Right lobe of liver (tissue), 6 donors: ENCODE measurements around the gene RPS28. TPM values are rescaled to one million over a fixed set of nuclear protein-coding genes. Genes with fewer than 3 reads are reported as not detected.

ENCODE experiments used
- ATAC-seq, 4 donors: fragments of 200-7000 bp; cut with Tn5 transposase; one replicate each; pipeline ENCODE4 v1.9.1; 2020; ENCODE audit warnings: mild to moderate bottlenecking in 4 of 4, moderate library complexity in 4 of 4
- DNase-seq, 3 donors: peaks; one replicate each; pipeline ENCODE4 v3.0.0-alpha.2; 2020
- H3K27ac ChIP-seq, 3 donors: fragments of 200-600 bp; one replicate each; pipeline ENCODE4 v1.8.0; 2022
- H3K27me3 ChIP-seq, 2 donors: fragments of 200-600 bp; one replicate each; pipeline ENCODE4 v1.8.0; 2022
- H3K36me3 ChIP-seq, 4 donors: fragments of 200-600 bp; sonication (generic) in 1 of 4; one replicate each; pipeline versions ENCODE4 v1.5.1 to v1.8.0; 2017 to 2022; ENCODE audit warnings: control low read depth in 1 of 4
- H3K4me1 ChIP-seq, 4 donors: fragments of 200-600 bp; sonication (generic) in 1 of 4; one replicate each; pipeline versions ENCODE4 v1.5.1 to v1.8.0; 2017 to 2022; ENCODE audit warnings: control low read depth in 1 of 4
- H3K4me3 ChIP-seq, 3 donors: fragments of 200-600 bp; one replicate each; pipeline ENCODE4 v1.8.0; 2022
- H3K9me3 ChIP-seq, 4 donors: fragments of 200-600 bp; sonication (generic) in 1 of 4; one replicate each; pipeline versions ENCODE4 v1.5.1 to v1.8.0; 2017 to 2022; ENCODE audit warnings: control low read depth in 1 of 4
- POLR2A ChIP-seq: fragments of 450-650 bp; IDR thresholded peaks from one replicate; pipeline ENCODE4 v1.6.1; 2017; ENCODE audit warnings: antibody characterized with exemption, mild to moderate bottlenecking
- WGBS: methylation state at CpG from one replicate; pipeline ENCODE4 v1.1.6; 2018; ENCODE audit warnings: low coverage, low lambda C conversion rate; ENCODE audit not compliant: insufficient coverage; ENCODE audit errors: missing lambda C conversion rate; 5-methylcytosine and 5-hydroxymethylcytosine counted together
- intact Hi-C, 2 donors: fragments of 100-400 bp; cut with DNase I; formaldehyde crosslinking; loops; one replicate each; pipeline versions ENCODE4 v1.11.2 to v1.14.1; 2022
- total RNA-seq, 6 experiments: library from RNA; depleted of rRNA in 2 of 6; stranded (reverse); fragments of >200 nt in 2 of 6; fragmentation: NEBNext Ultra II Directional in 3 of 6; extraction: Animal tissue kit (Norgen Biotek cat#: 25700) in 3 of 6; gene quantifications; one replicate each; pipeline versions ENCODE4 v1.1.0 to v1.2.4, GENCODE V29; 2016 to 2023
- TF ChIP-seq, protein P1 (sequence below), 4 donors: fragments of 200-600 bp in 3 of 4; fragments of 450-650 bp in 1 of 4; IDR thresholded peaks; one replicate each; pipeline versions ENCODE4 v1.5.1 to v1.8.0; 2016 to 2022; ENCODE audit warnings: antibody characterized with exemption in 4 of 4, mild to moderate bottlenecking in 2 of 4
- donor health status: DM: no; HTN: yes; CAD: no.
- donor health status: DM: no; HTN: no; CAD: no.
- donor health status: DM: no; HTN: no; CAD: no.
- donor health status: DM: no; HTN: yes; CAD: no.
- donor health status: DM: no; HTN: yes; CAD: no.

The RPS28 gene
- total RNA-seq, 6 experiments from 2014 or later: 147 to 669 (median 564) TPM

DNA sequence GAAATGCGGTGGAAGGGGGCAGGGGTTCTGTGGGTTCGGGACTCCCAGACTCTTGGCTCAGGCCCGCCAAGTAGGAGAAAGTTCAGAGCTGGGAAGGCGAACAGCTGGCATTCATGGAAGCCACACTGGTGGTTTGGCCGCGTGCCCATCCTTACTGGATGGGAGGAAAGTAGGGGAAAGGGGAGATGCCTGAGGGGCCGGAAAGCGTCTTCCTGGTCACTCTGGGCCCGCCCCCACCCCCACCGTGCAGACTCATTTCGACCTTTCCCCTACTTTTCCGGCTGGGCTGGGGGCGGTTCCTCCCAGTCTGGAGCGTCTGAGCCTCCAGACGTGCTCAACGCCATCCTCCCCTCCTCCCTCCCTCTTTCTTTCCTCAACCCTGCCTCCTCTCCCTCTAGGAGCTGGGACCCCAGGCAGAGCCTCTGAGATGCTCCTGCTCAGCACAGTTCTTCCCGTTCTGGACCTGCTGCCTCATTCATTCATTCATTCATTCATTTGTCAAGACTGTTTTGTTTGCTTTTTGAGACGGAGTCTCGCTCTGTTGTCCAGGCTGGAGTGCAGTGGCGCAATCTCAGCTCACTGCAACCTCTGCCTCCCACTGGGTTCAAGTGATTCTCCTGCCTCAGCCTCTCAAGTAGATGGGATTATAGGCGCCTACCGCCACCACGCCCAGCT, 46.2 kb downstream of the RPS28 start:
- peaks cover 0 to 3% (median 0%) of the 10 kb centered on the region in 4 donors for H3K36me3 ChIP-seq
- 14% methylated on average over 17 of the region's 23 CpGs for WGBS
- ATAC-seq (peak; percentile 40 to 52 (median 44)), DNase-seq (peak; percentile 87 to 94 (median 91))
- peaks cover 0 to 68% (median 24%) of the 10 kb centered on the region in 4 donors for H3K4me1 ChIP-seq
- H3K27me3 ChIP-seq: no peaks in the 10 kb centered on the region
- H3K9me3 ChIP-seq: no peaks in the 10 kb centered on the region
- peak overlapping the region in 1 of 3 donors; percentile 98 for H3K4me3 ChIP-seq
- peak overlapping the region; percentile 48 to 90 (median 88) for H3K27ac ChIP-seq
- intact Hi-C loops: no loop called here
- TF ChIP-seq, protein P1, sequence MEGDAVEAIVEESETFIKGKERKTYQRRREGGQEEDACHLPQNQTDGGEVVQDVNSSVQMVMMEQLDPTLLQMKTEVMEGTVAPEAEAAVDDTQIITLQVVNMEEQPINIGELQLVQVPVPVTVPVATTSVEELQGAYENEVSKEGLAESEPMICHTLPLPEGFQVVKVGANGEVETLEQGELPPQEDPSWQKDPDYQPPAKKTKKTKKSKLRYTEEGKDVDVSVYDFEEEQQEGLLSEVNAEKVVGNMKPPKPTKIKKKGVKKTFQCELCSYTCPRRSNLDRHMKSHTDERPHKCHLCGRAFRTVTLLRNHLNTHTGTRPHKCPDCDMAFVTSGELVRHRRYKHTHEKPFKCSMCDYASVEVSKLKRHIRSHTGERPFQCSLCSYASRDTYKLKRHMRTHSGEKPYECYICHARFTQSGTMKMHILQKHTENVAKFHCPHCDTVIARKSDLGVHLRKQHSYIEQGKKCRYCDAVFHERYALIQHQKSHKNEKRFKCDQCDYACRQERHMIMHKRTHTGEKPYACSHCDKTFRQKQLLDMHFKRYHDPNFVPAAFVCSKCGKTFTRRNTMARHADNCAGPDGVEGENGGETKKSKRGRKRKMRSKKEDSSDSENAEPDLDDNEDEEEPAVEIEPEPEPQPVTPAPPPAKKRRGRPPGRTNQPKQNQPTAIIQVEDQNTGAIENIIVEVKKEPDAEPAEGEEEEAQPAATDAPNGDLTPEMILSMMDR (IDR thresholded peaks at IDR 0.05): no peak
- no peak for TF ChIP-seq POLR2A

DNA sequence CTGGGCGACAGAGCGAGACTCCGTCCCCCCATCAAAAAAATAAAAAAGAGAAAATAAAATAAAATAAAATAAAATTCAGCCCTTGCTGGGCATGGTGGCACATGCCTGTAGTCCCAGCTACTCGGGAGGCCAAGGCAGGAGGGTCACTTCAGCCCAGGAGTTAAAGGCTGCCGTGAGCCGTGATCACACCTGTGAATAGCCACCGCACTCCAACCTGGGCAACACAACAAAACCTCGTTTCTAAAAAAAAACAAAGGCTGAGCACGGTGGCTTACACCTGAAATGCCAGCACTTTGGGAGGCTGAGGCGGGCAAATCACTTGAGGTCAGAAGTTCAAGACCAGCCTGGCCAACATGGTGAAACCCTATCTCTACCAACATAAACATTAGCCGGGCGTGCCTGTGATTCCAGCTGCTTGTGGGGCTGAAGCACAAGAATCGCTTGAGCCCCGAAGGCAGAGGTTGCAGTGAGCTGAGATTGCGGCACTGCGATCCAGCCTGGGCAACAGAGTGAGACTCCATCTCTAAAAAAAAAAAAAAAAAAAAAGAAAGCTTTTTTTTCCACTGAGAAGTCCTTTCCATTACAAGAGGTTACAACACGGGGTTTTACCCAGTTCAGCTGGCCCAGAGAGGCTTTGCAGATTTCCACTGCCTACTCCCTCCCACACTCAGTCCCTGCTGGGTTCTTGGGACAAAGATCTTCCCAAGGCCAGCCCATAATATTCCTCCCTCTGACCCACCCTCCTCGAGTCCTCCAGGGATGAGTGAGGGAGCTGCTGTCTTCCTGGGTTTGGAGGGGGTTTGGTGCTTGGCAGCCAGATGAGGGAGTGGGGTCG, 49.1 kb downstream of the RPS28 start:
- Histone ChIP-seq H3K9me3 (no peaks in the 10 kb centered on the region), H3K27me3 (no peaks in the 10 kb centered on the region), H3K4me1 (peaks cover 0 to 53% (median 25%) of the 10 kb centered on the region in 4 donors), H3K4me3 (no peak overlapping the region), H3K27ac (peak overlapping the region; percentile 33 to 72 (median 53)), H3K36me3 (peaks cover 0 to 19% (median 4%) of the 10 kb centered on the region in 4 donors)
- intact Hi-C loops: no loop called here
- TF ChIP-seq POLR2A: no peak
- TF ChIP-seq, protein P1 (IDR thresholded peaks at IDR 0.05): no peak
- no peak for DNase-seq
- ATAC-seq: peak in 3 of 4 donors; percentile 0 to 34 (median 2)
- 47% methylated on average over 9 of the region's 19 CpGs for WGBS

DNA sequence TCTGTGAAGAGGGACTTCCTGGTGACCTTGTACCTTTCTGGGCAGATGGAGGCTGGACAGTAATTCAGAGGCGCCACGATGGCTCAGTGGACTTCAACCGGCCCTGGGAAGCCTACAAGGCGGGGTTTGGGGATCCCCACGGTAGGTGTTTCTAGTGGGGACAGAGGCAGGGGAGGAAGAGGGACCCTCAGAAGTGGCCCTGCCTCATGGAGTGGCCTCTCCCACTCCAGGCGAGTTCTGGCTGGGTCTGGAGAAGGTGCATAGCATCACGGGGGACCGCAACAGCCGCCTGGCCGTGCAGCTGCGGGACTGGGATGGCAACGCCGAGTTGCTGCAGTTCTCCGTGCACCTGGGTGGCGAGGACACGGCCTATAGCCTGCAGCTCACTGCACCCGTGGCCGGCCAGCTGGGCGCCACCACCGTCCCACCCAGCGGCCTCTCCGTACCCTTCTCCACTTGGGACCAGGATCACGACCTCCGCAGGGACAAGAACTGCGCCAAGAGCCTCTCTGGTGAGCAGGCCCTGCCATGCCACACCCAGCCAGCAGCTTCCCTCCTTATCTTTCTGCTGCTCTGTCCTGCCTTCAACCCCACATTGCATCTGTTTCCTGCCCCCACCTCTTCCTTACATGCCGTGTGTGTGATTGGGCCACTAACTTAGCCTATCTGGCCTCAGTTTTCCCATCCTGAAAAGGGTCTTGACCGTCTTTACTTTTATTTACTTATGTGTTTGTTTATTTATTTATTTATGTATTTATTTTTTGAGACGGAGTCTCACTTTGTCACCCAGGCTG, 49.9 kb downstream of the RPS28 start:
- TF ChIP-seq POLR2A: peak; percentile 39
- TF ChIP-seq, protein P1 (IDR thresholded peaks at IDR 0.05): no peak
- 59% methylated on average over 5 of the region's 28 CpGs for WGBS
- Histone ChIP-seq H3K36me3 (peaks cover 0 to 19% (median 4%) of the 10 kb centered on the region in 4 donors), H3K27ac (peak overlapping the region; percentile 22 to 72 (median 53)), H3K4me1 (peaks cover 0 to 53% (median 23%) of the 10 kb centered on the region in 4 donors), H3K4me3 (no peak overlapping the region), H3K27me3 (no peaks in the 10 kb centered on the region), H3K9me3 (no peaks in the 10 kb centered on the region)
- ATAC-seq (peak in 2 of 4 donors; percentile 0), DNase-seq (peak in 1 of 3 donors; percentile 43)
- intact Hi-C loops: no loop called here

Other genes with a start within 250 kb of the RPS28 start
- under 1 TPM in 2 of 6 experiments, not detected in 4; 0.11 to 0.37 TPM for gene FBN3, start 171.9 kb upstream of the RPS28 start, total RNA-seq
- 10 to 100 TPM; 38.6 to 75.4 (median 58.3) TPM for gene CERS4, start 112.1 kb upstream of the RPS28 start, total RNA-seq
- 10 to 100 TPM in 5 of 6 experiments, 1 to 10 TPM in 1; 8.8 to 43.2 (median 11.5) TPM for gene CD320, start 13.1 kb upstream of the RPS28 start, total RNA-seq
- 10 to 100 TPM; 20.8 to 60.5 (median 25.9) TPM for gene NDUFA7, start 121 bp upstream of the RPS28 start, total RNA-seq
- 1 to 10 TPM; 2.9 to 6.0 (median 4.2) TPM for gene KANK3, start 21.8 kb downstream of the RPS28 start, total RNA-seq
- 100 to 1,000 TPM in 3 of 6 experiments, 10 to 100 TPM in 2, 1 to 10 TPM in 1; 2.3 to 204 (median 125) TPM for gene ANGPTL4, start 42.7 kb downstream of the RPS28 start, total RNA-seq
- 10 to 100 TPM; 27.2 to 58.0 (median 54.2) TPM for gene RAB11B, start 68.9 kb downstream of the RPS28 start, total RNA-seq
- 100 to 1,000 TPM in 2 of 6 experiments, 10 to 100 TPM in 4; 22.5 to 146 (median 32.3) TPM for gene MARCHF2, start 91.8 kb downstream of the RPS28 start, total RNA-seq
- gene HNRNPM, start 123.5 kb downstream of the RPS28 start, total RNA-seq: 10 to 100 TPM; 31.8 to 82.5 (median 58.6) TPM
- gene PRAM1, start 181.1 kb downstream of the RPS28 start, total RNA-seq: 1 to 10 TPM in 5 of 6 experiments, under 1 TPM in 1; 0.74 to 3.3 (median 1.5) TPM
- 10 to 100 TPM in 4 of 6 experiments, 1 to 10 TPM in 2; 9.5 to 17.4 (median 11.9) TPM for gene ZNF414, start 192.7 kb downstream of the RPS28 start, total RNA-seq